Adrenal gland (tissue), 12 donors: ENCODE data around the gene SGPL1. TPM values are rescaled to one million over a fixed set of nuclear protein-coding genes. Genes with fewer than 3 reads are reported as not detected.

ENCODE experiments used
- DNase-seq, 7 donors: peaks; one replicate each; pipeline ENCODE4 v3.0.0-alpha.2; 2019 to 2020
- H3K27ac ChIP-seq, 5 donors: fragments of 200-600 bp; sonication (generic) in 4 of 5; 1 replicate in 3 of 5; 2 replicates in 2 of 5; pipeline versions ENCODE4 v1.5.1 to v1.8.0; 2016 to 2020; ENCODE audit warnings: mild to moderate bottlenecking in 1 of 5
- H3K27me3 ChIP-seq: fragments of 200-600 bp; 2 replicates; pipeline ENCODE4 v1.8.0; 2021
- H3K36me3 ChIP-seq, 2 donors: fragments of 200-600 bp; replicated peaks in 1 of 2; 1 replicate in 1 of 2; 2 replicates in 1 of 2; pipeline versions ENCODE4 v1.5.1 to v1.8.0; 2018 to 2022
- H3K4me1 ChIP-seq, 2 donors: fragments of 200-600 bp; replicated peaks in 1 of 2; 1 replicate in 1 of 2; 2 replicates in 1 of 2; pipeline versions ENCODE4 v1.5.1 to v1.8.0; 2018 to 2021
- H3K4me3 ChIP-seq, 4 donors: fragments of 200-600 bp; sonication (generic) in 3 of 4; one replicate each; pipeline ENCODE4 v1.5.1; 2016 to 2018
- H3K9me3 ChIP-seq, 3 donors: fragments of 200-600 bp; sonication (generic) in 1 of 3; replicated peaks in 1 of 3; 1 replicate in 2 of 3; 2 replicates in 1 of 3; pipeline versions ENCODE4 v1.5.1 to v1.8.0; 2016 to 2021
- CTCF ChIP-seq, 6 experiments: fragments of 450-650 bp in 4 of 6; fragments of 200-600 bp in 2 of 6; sonication (generic) in 1 of 6; IDR thresholded peaks; 1 replicate in 5 of 6; 2 replicates in 1 of 6; pipeline versions ENCODE4 v1.5.1 to v1.8.0; 2016 to 2021; ENCODE audit warnings: antibody characterized with exemption in 6 of 6, mild to moderate bottlenecking in 2 of 6, moderate library complexity in 1 of 6
- POLR2A ChIP-seq, 2 donors: fragments of 450-650 bp; IDR thresholded peaks; one replicate each; pipeline ENCODE4 v1.6.1; 2017; ENCODE audit warnings: antibody characterized with exemption in 2 of 2, mild to moderate bottlenecking in 2 of 2, moderate library complexity in 1 of 2
- WGBS, 4 donors: extraction: QIAGEN DNeasy Blood & Tissue Kit in 2 of 4; methylation state at CpG; one replicate each; pipeline versions ENCODE4 v1.1.5 to v1.1.7; 2013 to 2017; 5-methylcytosine and 5-hydroxymethylcytosine counted together
- intact Hi-C, 2 donors: fragments of 100-400 bp; cut with DNase I; formaldehyde crosslinking; loops; one replicate each; pipeline versions ENCODE4 v1.14.1 to v1.15.0; 2022 to 2023
- polyA plus RNA-seq, 3 donors: library from polyadenylated mRNA; stranded (reverse); fragments of 200-250 nt in 2 of 3; fragments of 350-450 nt in 1 of 3; fragmentation: Illumina TruSeq in 1 of 3; extraction: RNeasy Lipid Tissue Mini Kit (QIAGEN cat#74804) in 1 of 3; gene quantifications; one replicate each; pipeline ENCODE4 v1.2.3, GENCODE V29; 2013 to 2014
- total RNA-seq, 9 donors: library from RNA; depleted of rRNA in 4 of 9; stranded (reverse); fragments of >200 nt in 4 of 9; fragments of 120-200 nt in 1 of 9; fragmentation: NEBNext Ultra II Directional in 1 of 9; extraction: Animal tissue kit (Norgen Biotek cat#: 25700) in 1 of 9; gene quantifications; one replicate each; pipeline versions ENCODE4 v1.1.0 to v1.2.4, GENCODE V29; 2013 to 2023
- donor health status: healthy with polysubstance abuse.
- donor health status: Bipolar disorder and iron deficiency.
- donor health status: DM: yes; HTN: yes; CAD: no.
- donor health status: DM: no; HTN: no; CAD: no.
- donor health status: DM: no; HTN: no; CAD: no.
- donor health status: DM: yes; HTN: yes; CAD: no.

The SGPL1 gene
- total and polyA plus RNA-seq, 12 donors = 8.7 to 47.9 (median 33.2) TPM

DNA sequence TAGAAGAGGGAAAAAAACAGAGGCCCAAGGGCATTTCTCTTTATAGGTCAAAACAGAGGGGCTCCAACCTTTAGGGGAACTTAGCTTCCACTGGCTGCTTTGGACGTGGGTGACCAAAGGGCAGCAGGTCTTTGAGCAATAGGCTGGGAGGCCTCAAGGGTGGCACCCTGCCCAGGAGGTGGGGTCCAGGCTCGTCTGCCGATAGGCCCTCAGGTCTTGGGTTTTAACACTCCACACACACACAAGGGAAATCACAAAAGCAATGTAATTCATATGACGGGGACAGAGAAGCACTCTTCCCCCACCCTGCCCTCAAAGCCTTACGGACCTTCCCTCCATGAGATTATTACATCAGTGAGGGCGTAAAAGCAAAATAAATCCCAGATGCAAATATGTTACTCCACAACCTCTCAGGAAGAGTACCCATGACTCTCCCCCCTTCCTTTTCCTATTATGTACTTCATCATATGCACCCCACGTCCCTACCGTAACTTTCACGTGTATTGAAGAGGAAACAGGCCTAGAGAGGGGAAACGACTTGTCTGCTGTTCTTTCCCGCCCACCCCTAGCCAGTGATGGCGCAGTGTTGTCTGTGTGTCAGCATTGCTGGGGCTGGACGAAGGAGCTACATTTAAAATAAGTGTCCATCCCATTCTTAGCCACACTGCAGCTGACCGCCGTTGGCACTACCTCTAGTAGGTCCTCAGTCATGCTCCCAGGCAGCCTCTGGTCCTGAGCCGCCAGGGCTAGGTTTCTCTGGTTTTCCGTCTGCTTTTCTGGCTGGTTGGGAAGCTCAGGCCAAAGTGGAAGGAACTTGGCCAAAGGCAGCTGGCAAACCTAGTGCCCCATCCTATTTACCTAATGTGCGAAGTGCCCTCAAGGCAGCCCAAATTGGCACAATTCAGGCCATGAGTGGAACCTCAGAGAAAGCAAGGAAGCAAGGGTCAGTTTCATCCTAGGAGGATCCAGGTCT lies 70.5 kb downstream of the SGPL1 start:
- no peaks in the 10 kb centered on the region for H3K27me3 ChIP-seq
- no peak for TF ChIP-seq CTCF (IDR thresholded peaks at IDR 0.05)
- TF ChIP-seq POLR2A (IDR thresholded peaks at IDR 0.05) = no peak
- H3K36me3 ChIP-seq = peaks cover 0 to 23% of the 10 kb centered on the region in 2 donors
- H3K4me3 ChIP-seq = no peak overlapping the region
- peak in 2 of 7 donors; percentile 13 to 67 for DNase-seq
- H3K9me3 ChIP-seq = no peaks in the 10 kb centered on the region
- H3K27ac ChIP-seq = peak overlapping the region in 2 of 5 donors; percentile 37 to 97
- intact Hi-C loops = no loop called here
- 77 to 84% (median 82%) methylated on average over 17 to 18 of the region's 18 CpGs for WGBS, 4 donors
- peaks cover 14 to 26% of the 10 kb centered on the region in 2 donors for H3K4me1 ChIP-seq

DNA sequence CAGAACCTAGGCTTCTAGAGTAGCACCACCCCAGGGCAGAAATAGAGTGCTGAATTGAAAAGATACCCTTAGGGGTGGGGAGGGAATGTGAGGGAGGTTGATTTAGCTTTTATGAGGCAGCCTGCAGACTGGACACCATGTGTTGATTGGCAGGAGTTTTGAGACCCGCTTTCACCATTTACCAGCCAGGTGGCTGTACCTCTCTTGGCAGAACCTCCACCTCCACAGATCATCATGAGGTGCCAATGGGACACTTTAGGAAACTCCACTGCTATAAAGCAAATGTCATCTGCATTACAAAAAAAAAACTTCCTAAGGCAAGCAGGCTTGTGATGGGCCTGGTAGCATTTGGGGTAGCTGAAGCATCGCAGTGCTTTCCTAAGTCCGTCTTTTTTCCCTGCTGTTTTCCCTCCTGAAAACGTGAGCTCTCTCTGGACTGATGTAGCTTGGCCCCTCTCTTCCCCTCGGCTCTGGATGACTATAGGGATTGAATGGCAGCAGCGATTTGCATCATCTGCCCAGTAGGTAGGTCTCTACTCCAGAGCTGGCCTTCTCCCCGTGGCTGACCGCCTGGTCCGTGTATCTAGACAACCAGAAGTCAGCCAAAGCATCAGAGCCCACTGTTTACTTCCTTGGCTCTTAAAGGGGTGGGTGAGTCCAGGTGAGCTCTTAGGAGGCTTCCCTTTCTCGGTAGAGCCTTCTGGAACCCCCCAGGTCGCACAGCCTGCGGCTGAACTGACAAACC lies 71.3 kb downstream of the SGPL1 start:
- intact Hi-C loops = no loop called here
- TF ChIP-seq CTCF (IDR thresholded peaks at IDR 0.05) (no peak), POLR2A (IDR thresholded peaks at IDR 0.05) (no peak)
- 62 to 77% (median 68%) methylated on average over 9 to 12 of the region's 12 CpGs for WGBS, 4 donors
- Histone ChIP-seq H3K4me1 (peaks cover 15 to 26% of the 10 kb centered on the region in 2 donors), H3K9me3 (no peaks in the 10 kb centered on the region), H3K4me3 (peak overlapping the region in 1 of 4 donors; percentile 75), H3K36me3 (peaks cover 0 to 23% of the 10 kb centered on the region in 2 donors), H3K27ac (peak overlapping the region in 3 of 5 donors; percentile 96 to 97 (median 96)), H3K27me3 (no peaks in the 10 kb centered on the region)
- DNase-seq = peak in 2 of 7 donors; percentile 8 to 23

GRCh38 chr10:70887804-70888800 lies 72.4 kb downstream of the SGPL1 start, which contains the start of gene PCBD1:
TSS of gene PCBD1 (minus strand) at chr10:70888565. CDS start at chr10:70888533, 32 bp downstream.
- intact Hi-C loops = no loop called here
- Histone ChIP-seq H3K4me3 (peak within 1 kb of the TSS; percentile 37 to 80 (median 70)), H3K9me3 (no peaks in the 10 kb centered on the region), H3K27me3 (no peaks in the 10 kb centered on the region), H3K4me1 (peaks cover 15 to 26% of the 10 kb centered on the region in 2 donors), H3K27ac (peak within 1 kb of the TSS; percentile 32 to 97 (median 96)), H3K36me3 (peaks cover 0 to 23% of the 10 kb centered on the region in 2 donors)
- peak; percentile 25 to 62 for TF ChIP-seq POLR2A (IDR thresholded peaks at IDR 0.05)
- peak in 1 of 6 experiments; percentile 1 for TF ChIP-seq CTCF (IDR thresholded peaks at IDR 0.05)
- 0 to 4% (median 1%) methylated on average over 4 to 85 of the region's 85 CpGs for WGBS, 4 donors
- peak; percentile 76 to 90 (median 83) for DNase-seq
